Trophoblast cell (in vitro differentiated cells and primary cell): ENCODE results near the gene LRMDA.
A peak's percentile ranks its signal among the peaks of the same experiment; 100 is the strongest.

ENCODE experiments used
- DNase-seq, 2 donors: peaks; one replicate each; pipeline ENCODE4 v3.0.0-alpha.2; 2016
- H2AFZ ChIP-seq: 2 replicates; pipeline ENCODE4 v1.6.1; 2013; ENCODE audit warnings: low read length, moderate library complexity, mild to moderate bottlenecking; ENCODE audit not compliant: insufficient read depth, poor library complexity
- H2AK5ac ChIP-seq: 2 replicates; pipeline ENCODE4 v1.6.1; 2013; ENCODE audit warnings: mild to moderate bottlenecking, low read length
- H2BK120ac ChIP-seq: 2 replicates; pipeline ENCODE4 v1.6.1; 2013; ENCODE audit warnings: low read length, mild to moderate bottlenecking, moderate library complexity; ENCODE audit not compliant: insufficient read depth, poor library complexity
- H2BK12ac ChIP-seq: 2 replicates; pipeline ENCODE4 v1.6.1; 2013; ENCODE audit warnings: mild to moderate bottlenecking, low read length, moderate library complexity
- H2BK5ac ChIP-seq: 2 replicates; pipeline ENCODE4 v1.6.1; 2013; ENCODE audit warnings: low read length, low read depth, moderate library complexity, mild to moderate bottlenecking; ENCODE audit not compliant: poor library complexity
- H3K14ac ChIP-seq: 2 replicates; pipeline ENCODE4 v1.6.1; 2013; ENCODE audit warnings: mild to moderate bottlenecking, low read length
- H3K18ac ChIP-seq: 2 replicates; pipeline ENCODE4 v1.6.1; 2013; ENCODE audit warnings: mild to moderate bottlenecking, low read length
- H3K23ac ChIP-seq: 2 replicates; pipeline ENCODE4 v1.6.1; 2013; ENCODE audit warnings: low read length
- H3K27ac ChIP-seq: 2 replicates; pipeline ENCODE4 v1.5.1; 2013; ENCODE audit warnings: low read depth, mild to moderate bottlenecking, inconsistent platforms, low read length, moderate library complexity
- H3K27me3 ChIP-seq: 2 replicates; pipeline ENCODE4 v1.6.1; 2013; ENCODE audit warnings: inconsistent platforms, mild to moderate bottlenecking, low read length, moderate library complexity; ENCODE audit not compliant: insufficient read depth
- H3K36me3 ChIP-seq, 2 experiments: 1 replicate in 1 of 2; 2 replicates in 1 of 2; pipeline ENCODE4 v1.6.1; 2013; ENCODE audit warnings: low read length in 2 of 2, mild to moderate bottlenecking in 2 of 2, moderate library complexity in 1 of 2; ENCODE audit not compliant: insufficient read depth in 2 of 2, control insufficient read depth in 1 of 2
- H3K4ac ChIP-seq: 2 replicates; pipeline ENCODE4 v1.6.1; 2013; ENCODE audit warnings: low read depth, mild to moderate bottlenecking, low read length, moderate library complexity
- H3K4me1 ChIP-seq, 2 experiments: 1 replicate in 1 of 2; 2 replicates in 1 of 2; pipeline ENCODE4 v1.6.1; 2013; ENCODE audit warnings: low read length in 2 of 2, mild to moderate bottlenecking in 2 of 2, moderate library complexity in 1 of 2; ENCODE audit not compliant: insufficient read depth in 2 of 2, control insufficient read depth in 1 of 2
- H3K4me2 ChIP-seq: 2 replicates; pipeline ENCODE4 v1.6.1; 2013; ENCODE audit warnings: inconsistent platforms, mild to moderate bottlenecking, low read length, moderate library complexity
- H3K4me3 ChIP-seq: 2 replicates; pipeline ENCODE4 v1.5.1; 2013; ENCODE audit warnings: mild to moderate bottlenecking, low read depth, low read length, inconsistent platforms
- H3K79me1 ChIP-seq: one replicate; pipeline ENCODE4 v1.6.1; 2013; ENCODE audit warnings: low read length
- H3K79me2 ChIP-seq: 2 replicates; pipeline ENCODE4 v1.6.1; 2013; ENCODE audit warnings: low read length, mild to moderate bottlenecking; ENCODE audit not compliant: control insufficient read depth, insufficient read depth, poor library complexity
- H3K9ac ChIP-seq: 2 replicates; pipeline ENCODE4 v1.6.1; 2013; ENCODE audit warnings: mild to moderate bottlenecking, low read length
- H3K9me3 ChIP-seq: 2 replicates; pipeline ENCODE4 v1.6.1; 2013; ENCODE audit warnings: low read depth, mild to moderate bottlenecking, control low read depth, inconsistent platforms, low read length; ENCODE audit not compliant: insufficient read depth
- H4K12ac ChIP-seq: 2 replicates; pipeline ENCODE4 v1.6.1; 2013; ENCODE audit warnings: low read depth, mild to moderate bottlenecking, low read length, moderate library complexity
- H4K8ac ChIP-seq: 2 replicates; pipeline ENCODE4 v1.6.1; 2013; ENCODE audit warnings: low read depth, mild to moderate bottlenecking, low read length, moderate library complexity
- H4K91ac ChIP-seq: one replicate; pipeline ENCODE4 v1.6.1; 2013; ENCODE audit warnings: low read depth, mild to moderate bottlenecking, low read length, moderate library complexity
- WGBS: extraction: QIAGEN DNeasy Blood & Tissue Kit; methylation state at CpG from one replicate; pipeline ENCODE4 v1.1.7; 2013; ENCODE audit warnings: missing lambda C conversion rate; ENCODE audit not compliant: insufficient read length, insufficient coverage; ENCODE audit errors: extremely low coverage; 5-methylcytosine and 5-hydroxymethylcytosine counted together

LRMDA gene

DNA sequence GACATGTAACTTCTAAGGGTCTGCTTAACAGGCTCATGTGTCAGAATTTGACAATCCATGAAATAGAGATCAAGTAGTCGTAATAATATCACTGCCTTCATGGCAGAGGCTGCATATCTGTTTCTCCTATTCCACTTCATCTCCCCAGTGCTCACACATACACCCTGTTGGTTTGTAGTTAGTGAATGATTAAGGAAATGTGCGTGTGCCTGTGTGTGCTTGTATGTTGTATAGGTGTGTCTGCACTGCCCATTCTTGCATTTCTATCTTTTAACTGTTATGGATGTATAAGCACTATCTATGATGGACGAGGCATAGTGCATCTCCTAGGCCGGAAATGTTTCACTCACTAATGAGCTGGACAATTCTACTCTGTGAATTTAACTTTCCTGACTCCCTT, 985.2 kb downstream of the LRMDA start:
- WGBS: no CpG with 5 or more reads among the region's 4 CpGs
- no peak overlapping the region for H3K23ac ChIP-seq

DNA sequence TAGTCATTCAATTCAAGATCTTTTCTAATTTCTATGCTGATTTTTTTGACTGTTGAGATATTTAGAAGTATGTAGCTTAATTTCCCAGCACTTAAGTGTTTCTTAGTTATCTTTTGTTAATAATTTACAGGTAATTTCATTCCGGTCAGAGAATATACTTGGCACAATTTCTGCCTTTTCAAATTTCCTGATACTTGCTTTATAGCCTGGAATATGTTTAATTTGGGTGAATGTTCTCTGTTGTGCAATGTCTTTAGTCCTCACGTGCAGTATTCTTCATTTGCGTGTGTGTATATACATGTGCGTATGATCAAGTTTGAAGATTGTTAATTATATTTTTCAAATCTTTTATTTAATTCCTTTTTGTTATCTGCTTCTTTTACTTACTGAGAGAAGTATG, 989.3 kb downstream of the LRMDA start:
- Histone ChIP-seq H3K36me3 (no peaks in the 10 kb centered on the region), H3K18ac (no peak overlapping the region), H2BK120ac (no peak overlapping the region), H3K4me1 (no peaks in the 10 kb centered on the region), H3K23ac (no peak overlapping the region), H3K9ac (no peak overlapping the region), H3K4ac (no peak overlapping the region), H3K27me3 (no peaks in the 10 kb centered on the region), H3K79me2 (no peaks in the 10 kb centered on the region), H2AK5ac (no peak overlapping the region), H3K27ac (no peak overlapping the region), H3K9me3 (no peaks in the 10 kb centered on the region), H3K14ac (no peak overlapping the region), H3K4me3 (no peak overlapping the region), H3K79me1 (no peaks in the 10 kb centered on the region), H4K12ac (no peak overlapping the region), H4K8ac (no peak overlapping the region), H2AFZ (no peak overlapping the region), H3K4me2 (no peak overlapping the region), H2BK5ac (no peak overlapping the region), H4K91ac (no peak overlapping the region), H2BK12ac (no peak overlapping the region)
- no CpG with 5 or more reads among the region's 4 CpGs for WGBS
- DNase-seq: no peak

More for the DNA sequence above, 985.2 kb downstream of the LRMDA start:
- H3K27me3 ChIP-seq: no peaks in the 10 kb centered on the region
- H2BK120ac ChIP-seq: no peak overlapping the region
- no peak overlapping the region for H3K4me3 ChIP-seq
- H2AK5ac ChIP-seq: no peak overlapping the region
- H2AFZ ChIP-seq: no peak overlapping the region
- H2BK12ac ChIP-seq: no peak overlapping the region
- no peak overlapping the region for H2BK5ac ChIP-seq
- H3K36me3 ChIP-seq: no peaks in the 10 kb centered on the region
- H3K9ac ChIP-seq: no peak overlapping the region
- no peak overlapping the region for H3K18ac ChIP-seq
- no peak overlapping the region for H4K8ac ChIP-seq
- H4K91ac ChIP-seq: no peak overlapping the region
- H3K4me2 ChIP-seq: no peak overlapping the region
- no peaks in the 10 kb centered on the region for H3K4me1 ChIP-seq
- no peak overlapping the region for H3K14ac ChIP-seq
- no peak overlapping the region for H4K12ac ChIP-seq
- H3K27ac ChIP-seq: no peak overlapping the region
- no peaks in the 10 kb centered on the region for H3K79me1 ChIP-seq
- DNase-seq: no peak
- H3K4ac ChIP-seq: no peak overlapping the region
- no peaks in the 10 kb centered on the region for H3K79me2 ChIP-seq
- H3K9me3 ChIP-seq: no peaks in the 10 kb centered on the region

DNA sequence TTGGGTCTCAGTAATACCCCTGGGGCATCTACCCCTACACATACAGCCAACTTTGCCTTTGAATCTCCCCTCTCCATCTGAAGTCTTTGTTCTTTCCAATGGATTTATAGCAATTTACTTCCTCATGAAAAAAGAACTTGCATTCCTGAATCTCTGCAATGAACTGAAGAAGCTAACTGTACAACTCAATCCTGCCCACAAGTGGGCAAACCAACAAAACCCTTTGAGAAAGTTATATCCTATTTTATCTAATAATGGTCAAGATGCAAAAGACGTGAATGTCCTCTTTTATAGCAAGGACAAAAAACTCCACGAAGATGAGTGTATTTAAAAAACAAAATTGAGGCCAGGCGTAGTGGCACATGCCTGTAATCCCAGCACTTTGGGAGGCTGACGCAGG, 991.3 kb downstream of the LRMDA start:
- H4K91ac ChIP-seq: no peak overlapping the region
- no CpG with 5 or more reads among the region's 4 CpGs for WGBS
- no peak overlapping the region for H3K9ac ChIP-seq
- H3K79me1 ChIP-seq: no peaks in the 10 kb centered on the region
- no peak overlapping the region for H3K4me2 ChIP-seq
- H2AFZ ChIP-seq: no peak overlapping the region
- H4K8ac ChIP-seq: no peak overlapping the region
- H3K4ac ChIP-seq: no peak overlapping the region
- DNase-seq: no peak
- no peak overlapping the region for H2AK5ac ChIP-seq
- no peak overlapping the region for H2BK12ac ChIP-seq
- H3K9me3 ChIP-seq: no peaks in the 10 kb centered on the region
- no peaks in the 10 kb centered on the region for H3K79me2 ChIP-seq
- no peak overlapping the region for H4K12ac ChIP-seq
- no peak overlapping the region for H2BK5ac ChIP-seq
- H3K18ac ChIP-seq: no peak overlapping the region
- H3K27me3 ChIP-seq: no peaks in the 10 kb centered on the region
- no peak overlapping the region for H3K4me3 ChIP-seq
- H3K36me3 ChIP-seq: no peaks in the 10 kb centered on the region
- no peak overlapping the region for H3K27ac ChIP-seq
- no peaks in the 10 kb centered on the region for H3K4me1 ChIP-seq
- H3K14ac ChIP-seq: no peak overlapping the region
- H3K23ac ChIP-seq: no peak overlapping the region
- H2BK120ac ChIP-seq: no peak overlapping the region

DNA sequence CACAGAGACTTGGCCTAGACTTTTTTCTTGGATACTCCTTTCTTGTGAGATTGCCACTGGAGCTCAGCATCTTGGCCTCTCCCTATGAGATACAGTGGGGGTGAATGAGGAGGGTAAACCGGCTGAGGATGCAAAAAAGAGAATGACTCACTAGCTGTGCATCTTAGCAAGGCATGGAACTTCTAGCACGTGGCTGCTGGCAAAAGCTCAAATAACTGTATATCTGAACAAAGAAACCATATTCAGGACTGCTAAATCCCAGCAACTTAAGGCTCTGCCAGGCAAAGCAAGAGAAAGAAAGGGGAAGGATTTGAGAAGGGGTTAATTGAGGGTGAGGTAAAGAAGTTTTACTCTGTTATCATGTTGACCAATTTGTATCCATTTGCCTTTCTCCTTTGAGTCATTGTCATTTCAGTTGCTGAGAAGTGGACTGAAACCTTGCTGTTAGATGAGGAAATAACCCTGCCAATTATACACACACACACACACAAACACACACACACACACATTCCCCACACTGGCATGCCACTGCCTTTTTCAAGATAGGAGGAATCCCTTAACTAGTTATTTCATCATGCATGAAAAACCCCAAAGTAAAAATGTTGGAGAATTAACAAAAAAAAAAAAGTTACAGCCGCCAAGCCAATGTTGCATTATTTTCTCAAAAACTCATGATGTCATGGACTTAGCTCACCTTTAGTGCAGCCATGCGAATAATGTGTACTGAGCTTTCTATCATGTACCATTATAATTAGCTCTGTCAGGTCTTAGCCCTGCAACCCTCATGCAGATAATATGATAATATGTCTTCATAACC, 997.3 kb downstream of the LRMDA start:
- peak in 1 of 2 donors; percentile 21 for DNase-seq
- Histone ChIP-seq H3K4me3 (no peak overlapping the region), H3K4me1 (peaks cover 16 to 17% of the 10 kb centered on the region in 2 experiments), H4K12ac (no peak overlapping the region), H3K14ac (no peak overlapping the region), H3K18ac (no peak overlapping the region), H3K79me2 (peaks cover 7% of the 10 kb centered on the region), H3K9ac (no peak overlapping the region), H4K8ac (no peak overlapping the region), H2BK120ac (no peak overlapping the region), H3K27me3 (no peaks in the 10 kb centered on the region), H3K36me3 (no peaks in the 10 kb centered on the region), H3K4ac (no peak overlapping the region), H3K9me3 (no peaks in the 10 kb centered on the region), H4K91ac (no peak overlapping the region), H3K4me2 (no peak overlapping the region), H3K27ac (peak overlapping the region; percentile 38), H2BK12ac (no peak overlapping the region), H2AFZ (no peak overlapping the region), H2AK5ac (no peak overlapping the region), H3K79me1 (peaks cover 16% of the 10 kb centered on the region), H3K23ac (no peak overlapping the region), H2BK5ac (no peak overlapping the region)
- WGBS: no CpG with 5 or more reads among the region's 4 CpGs
